Gastroesophageal sphincter (tissue), 3 donors: ENCODE measurements around the gene RSPH9.

ENCODE experiments used
- CTCF ChIP-seq, 4 experiments: fragments of 200-600 bp in 2 of 4; fragments of 450-650 bp in 2 of 4; sonication (generic) in 1 of 4; IDR thresholded peaks; one replicate each; pipeline ENCODE4 v1.5.1; 2017 to 2019; ENCODE audit warnings: antibody characterized with exemption in 4 of 4, mild to moderate bottlenecking in 2 of 4, moderate library complexity in 2 of 4
- POLR2A ChIP-seq, 2 donors: fragments of 450-650 bp; IDR thresholded peaks; one replicate each; pipeline ENCODE4 v1.6.1; 2017; ENCODE audit warnings: antibody characterized with exemption in 2 of 2, mild to moderate bottlenecking in 2 of 2, moderate library complexity in 1 of 2
- POLR2AphosphoS5 ChIP-seq: sonication (generic); formaldehyde crosslinking; IDR thresholded peaks from one replicate; pipeline ENCODE4 v1.6.1; 2017; ENCODE audit warnings: antibody characterized with exemption

GRCh38 chr6:43648248-43648647, 3.4 kb downstream of the RSPH9 start:
- TF ChIP-seq CTCF (IDR thresholded peaks at IDR 0.05) (no peak), POLR2A (IDR thresholded peaks at IDR 0.05) (no peak), POLR2AphosphoS5 (no peak)
